ENCODE measurements around the gene LMNB1.

The LMNB1 gene

DNA sequence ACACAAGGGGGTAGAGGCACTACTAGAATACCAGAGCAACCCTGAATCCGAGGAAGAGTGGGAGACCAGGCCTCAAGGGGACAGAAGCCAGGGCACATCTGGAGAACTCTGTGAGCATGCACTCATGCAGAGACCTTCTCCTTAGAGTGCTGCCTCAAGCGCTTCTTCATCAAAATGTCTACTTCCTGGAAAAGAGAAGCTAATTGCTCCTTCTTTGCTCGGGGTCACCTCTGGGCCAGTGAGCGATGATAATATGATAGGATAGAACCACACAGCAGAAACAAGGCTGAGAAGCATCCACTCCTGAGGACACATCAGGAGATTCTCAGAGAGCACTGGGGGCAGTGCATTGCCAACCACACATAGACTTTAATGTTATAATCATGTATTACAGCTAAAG, 23.7 kb upstream of the LMNB1 start:
- peak overlapping the region; percentile 69 for H3K27ac ChIP-seq (replicated peaks)
- no peak overlapping the region for H3K4me3 ChIP-seq (replicated peaks; ENCODE audit: insufficient read depth, low read length)
- TF ChIP-seq, protein P1, sequence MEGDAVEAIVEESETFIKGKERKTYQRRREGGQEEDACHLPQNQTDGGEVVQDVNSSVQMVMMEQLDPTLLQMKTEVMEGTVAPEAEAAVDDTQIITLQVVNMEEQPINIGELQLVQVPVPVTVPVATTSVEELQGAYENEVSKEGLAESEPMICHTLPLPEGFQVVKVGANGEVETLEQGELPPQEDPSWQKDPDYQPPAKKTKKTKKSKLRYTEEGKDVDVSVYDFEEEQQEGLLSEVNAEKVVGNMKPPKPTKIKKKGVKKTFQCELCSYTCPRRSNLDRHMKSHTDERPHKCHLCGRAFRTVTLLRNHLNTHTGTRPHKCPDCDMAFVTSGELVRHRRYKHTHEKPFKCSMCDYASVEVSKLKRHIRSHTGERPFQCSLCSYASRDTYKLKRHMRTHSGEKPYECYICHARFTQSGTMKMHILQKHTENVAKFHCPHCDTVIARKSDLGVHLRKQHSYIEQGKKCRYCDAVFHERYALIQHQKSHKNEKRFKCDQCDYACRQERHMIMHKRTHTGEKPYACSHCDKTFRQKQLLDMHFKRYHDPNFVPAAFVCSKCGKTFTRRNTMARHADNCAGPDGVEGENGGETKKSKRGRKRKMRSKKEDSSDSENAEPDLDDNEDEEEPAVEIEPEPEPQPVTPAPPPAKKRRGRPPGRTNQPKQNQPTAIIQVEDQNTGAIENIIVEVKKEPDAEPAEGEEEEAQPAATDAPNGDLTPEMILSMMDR (IDR thresholded peaks at IDR 0.05; ENCODE audit: insufficient read depth, low read length) = no peak
- TF ChIP-seq GABPA (IDR thresholded peaks at IDR 0.05; ENCODE audit: low read depth) = no peak
- TF ChIP-seq POLR2AphosphoS5 (IDR thresholded peaks at IDR 0.05; ENCODE audit: low read depth) = no peak
- no peak for TF ChIP-seq SPI1 (IDR thresholded peaks at IDR 0.05; ENCODE audit: borderline replicate concordance, low read depth)
- TF ChIP-seq, protein P2, sequence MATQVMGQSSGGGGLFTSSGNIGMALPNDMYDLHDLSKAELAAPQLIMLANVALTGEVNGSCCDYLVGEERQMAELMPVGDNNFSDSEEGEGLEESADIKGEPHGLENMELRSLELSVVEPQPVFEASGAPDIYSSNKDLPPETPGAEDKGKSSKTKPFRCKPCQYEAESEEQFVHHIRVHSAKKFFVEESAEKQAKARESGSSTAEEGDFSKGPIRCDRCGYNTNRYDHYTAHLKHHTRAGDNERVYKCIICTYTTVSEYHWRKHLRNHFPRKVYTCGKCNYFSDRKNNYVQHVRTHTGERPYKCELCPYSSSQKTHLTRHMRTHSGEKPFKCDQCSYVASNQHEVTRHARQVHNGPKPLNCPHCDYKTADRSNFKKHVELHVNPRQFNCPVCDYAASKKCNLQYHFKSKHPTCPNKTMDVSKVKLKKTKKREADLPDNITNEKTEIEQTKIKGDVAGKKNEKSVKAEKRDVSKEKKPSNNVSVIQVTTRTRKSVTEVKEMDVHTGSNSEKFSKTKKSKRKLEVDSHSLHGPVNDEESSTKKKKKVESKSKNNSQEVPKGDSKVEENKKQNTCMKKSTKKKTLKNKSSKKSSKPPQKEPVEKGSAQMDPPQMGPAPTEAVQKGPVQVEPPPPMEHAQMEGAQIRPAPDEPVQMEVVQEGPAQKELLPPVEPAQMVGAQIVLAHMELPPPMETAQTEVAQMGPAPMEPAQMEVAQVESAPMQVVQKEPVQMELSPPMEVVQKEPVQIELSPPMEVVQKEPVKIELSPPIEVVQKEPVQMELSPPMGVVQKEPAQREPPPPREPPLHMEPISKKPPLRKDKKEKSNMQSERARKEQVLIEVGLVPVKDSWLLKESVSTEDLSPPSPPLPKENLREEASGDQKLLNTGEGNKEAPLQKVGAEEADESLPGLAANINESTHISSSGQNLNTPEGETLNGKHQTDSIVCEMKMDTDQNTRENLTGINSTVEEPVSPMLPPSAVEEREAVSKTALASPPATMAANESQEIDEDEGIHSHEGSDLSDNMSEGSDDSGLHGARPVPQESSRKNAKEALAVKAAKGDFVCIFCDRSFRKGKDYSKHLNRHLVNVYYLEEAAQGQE (IDR thresholded peaks at IDR 0.05; ENCODE audit: insufficient replicate concordance, low read depth) = no peak
- no peaks in the 10 kb centered on the region for H3K27me3 ChIP-seq (ENCODE audit: insufficient read depth, poor library complexity, severe bottlenecking)
- DNase-seq (ENCODE audit: low read depth in 1 of 2, low spot score in 1 of 2) = peak in 1 of 2 experiments; percentile 13

DNA sequence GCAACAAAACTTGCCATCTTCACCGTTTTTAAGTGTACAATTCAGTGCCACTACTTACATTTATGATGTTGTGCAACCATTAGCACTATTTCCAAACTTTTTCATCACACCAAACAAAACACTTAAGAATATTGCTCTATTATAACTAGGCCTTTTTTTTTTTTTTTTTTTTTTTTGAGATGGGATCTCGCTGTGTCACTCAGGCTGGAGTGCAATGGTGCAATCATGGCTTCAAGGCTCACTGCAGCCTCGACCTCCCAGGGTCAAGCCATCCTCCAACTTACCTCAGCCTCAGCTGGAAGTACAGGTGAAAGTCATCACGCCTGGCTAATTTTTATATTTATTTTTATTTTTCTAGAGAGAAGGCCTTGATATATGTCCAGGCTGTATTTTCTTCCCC, 22.3 kb upstream of the LMNB1 start:
- DNase-seq (ENCODE audit: low read depth in 1 of 2, low spot score in 1 of 2) = peak; percentile 24 to 46
- no peak for TF ChIP-seq POLR2AphosphoS5 (IDR thresholded peaks at IDR 0.05; ENCODE audit: low read depth)
- TF ChIP-seq GABPA (IDR thresholded peaks at IDR 0.05; ENCODE audit: low read depth) = no peak
- TF ChIP-seq, protein P1 (IDR thresholded peaks at IDR 0.05; ENCODE audit: insufficient read depth, low read length) = no peak
- TF ChIP-seq, protein P2 (IDR thresholded peaks at IDR 0.05; ENCODE audit: insufficient replicate concordance, low read depth) = no peak
- TF ChIP-seq SPI1 (IDR thresholded peaks at IDR 0.05; ENCODE audit: borderline replicate concordance, low read depth) = no peak
- H3K27me3 ChIP-seq (ENCODE audit: insufficient read depth, poor library complexity, severe bottlenecking) = no peaks in the 10 kb centered on the region
- H3K27ac ChIP-seq (replicated peaks) = peak overlapping the region; percentile 94
- H3K4me3 ChIP-seq (replicated peaks; ENCODE audit: insufficient read depth, low read length) = no peak overlapping the region

- no peaks in the 10 kb centered on the region for H3K27me3 ChIP-seq (ENCODE audit: insufficient read depth, poor library complexity, severe bottlenecking)
Measured at GRCh38 chr5:126755593-126755992, 21.3 kb upstream of the LMNB1 start.

More at GRCh38 chr5:126755593-126755992, 21.3 kb upstream of the LMNB1 start:
- peak in 1 of 2 experiments; percentile 73 for DNase-seq (ENCODE audit: low read depth in 1 of 2, low spot score in 1 of 2)
- TF ChIP-seq SPI1 (IDR thresholded peaks at IDR 0.05; ENCODE audit: borderline replicate concordance, low read depth) (no peak), GABPA (IDR thresholded peaks at IDR 0.05; ENCODE audit: low read depth) (no peak), POLR2AphosphoS5 (IDR thresholded peaks at IDR 0.05; ENCODE audit: low read depth) (no peak)
- TF ChIP-seq, protein P1 (IDR thresholded peaks at IDR 0.05; ENCODE audit: insufficient read depth, low read length) = no peak
- TF ChIP-seq, protein P2 (IDR thresholded peaks at IDR 0.05; ENCODE audit: insufficient replicate concordance, low read depth) = no peak
- no peak overlapping the region for H3K4me3 ChIP-seq (replicated peaks; ENCODE audit: insufficient read depth, low read length)
- peak overlapping the region; percentile 94 for H3K27ac ChIP-seq (replicated peaks)
